ENCODE measurements around the gene BLNK. TPM values are rescaled to one million over a fixed set of nuclear protein-coding genes. Genes with fewer than 3 reads are reported as not detected.

BLNK gene
- total RNA-seq, 1 donor from 2014 or later = not detected

GRCh38 chr10:96249264-96249663 lies 22.1 kb downstream of the BLNK start:
- Mint-ChIP-seq H3K36me3 (ENCODE audit: low read depth) (no peaks in the 10 kb centered on the region), H3K27me3 (ENCODE audit: low read depth) (peaks cover 15% of the 10 kb centered on the region), H3K4me1 (ENCODE audit: low read depth) (no peaks in the 10 kb centered on the region), H3K9me3 (no peaks in the 10 kb centered on the region), H3K27ac (no peak overlapping the region), H3K4me3 (ENCODE audit: low read depth) (no peak overlapping the region)
- intact Hi-C loops (cut with micrococcal nuclease) = no loop called here
- no peak for DNase-seq (ENCODE audit: low spot score)

- Mint-ChIP-seq H3K9me3 (no peaks in the 10 kb centered on the region), H3K27me3 (ENCODE audit: low read depth) (peaks cover 7% of the 10 kb centered on the region), H3K36me3 (ENCODE audit: low read depth) (no peaks in the 10 kb centered on the region), H3K27ac (no peak overlapping the region), H3K4me1 (ENCODE audit: low read depth) (no peaks in the 10 kb centered on the region), H3K4me3 (ENCODE audit: low read depth) (no peak overlapping the region)
- DNase-seq (ENCODE audit: low spot score) = no peak
- intact Hi-C loops (cut with micrococcal nuclease) = no loop called here
These were observed 27.0 kb downstream of the BLNK start for GRCh38 chr10:96244354-96244753.

- Mint-ChIP-seq H3K4me3 (ENCODE audit: low read depth) (no peak overlapping the region), H3K9me3 (no peaks in the 10 kb centered on the region), H3K27me3 (ENCODE audit: low read depth) (peaks cover 4% of the 10 kb centered on the region), H3K36me3 (ENCODE audit: low read depth) (no peaks in the 10 kb centered on the region), H3K4me1 (ENCODE audit: low read depth) (peaks cover 2% of the 10 kb centered on the region), H3K27ac (no peak overlapping the region)
- no peak for DNase-seq (ENCODE audit: low spot score)
- intact Hi-C loops (cut with micrococcal nuclease) = no loop called here
These were observed 28.1 kb downstream of the BLNK start for GRCh38 chr10:96243296-96243695.

DNA sequence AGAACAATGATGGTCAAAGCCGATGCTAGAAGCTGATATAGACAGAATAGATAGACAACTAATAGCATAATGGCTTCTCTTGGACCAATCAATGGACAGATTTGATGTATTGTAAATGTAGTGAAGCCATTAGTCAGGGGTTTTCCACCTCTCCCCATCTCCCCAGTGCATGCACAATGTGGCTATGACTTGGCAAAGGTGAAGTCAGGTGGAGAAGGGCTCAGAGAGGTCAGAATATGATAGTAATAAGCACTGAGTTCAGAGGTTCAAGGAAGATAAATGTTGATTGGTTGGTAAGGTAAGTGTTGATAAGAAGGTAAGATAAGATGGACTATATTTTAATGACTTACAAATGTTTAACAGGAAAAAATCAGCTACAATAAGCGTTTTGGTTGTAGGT lies 28.5 kb downstream of the BLNK start:
- no peaks in the 10 kb centered on the region for H3K36me3 Mint-ChIP-seq (ENCODE audit: low read depth)
- H3K27me3 Mint-ChIP-seq (ENCODE audit: low read depth) = peaks cover 4% of the 10 kb centered on the region
- intact Hi-C loops (cut with micrococcal nuclease) = no loop called here
- no peak for DNase-seq (ENCODE audit: low spot score)
- H3K4me3 Mint-ChIP-seq (ENCODE audit: low read depth) = no peak overlapping the region
- no peak overlapping the region for H3K27ac Mint-ChIP-seq
- no peaks in the 10 kb centered on the region for H3K9me3 Mint-ChIP-seq
- H3K4me1 Mint-ChIP-seq (ENCODE audit: low read depth) = peaks cover 2% of the 10 kb centered on the region

DNA sequence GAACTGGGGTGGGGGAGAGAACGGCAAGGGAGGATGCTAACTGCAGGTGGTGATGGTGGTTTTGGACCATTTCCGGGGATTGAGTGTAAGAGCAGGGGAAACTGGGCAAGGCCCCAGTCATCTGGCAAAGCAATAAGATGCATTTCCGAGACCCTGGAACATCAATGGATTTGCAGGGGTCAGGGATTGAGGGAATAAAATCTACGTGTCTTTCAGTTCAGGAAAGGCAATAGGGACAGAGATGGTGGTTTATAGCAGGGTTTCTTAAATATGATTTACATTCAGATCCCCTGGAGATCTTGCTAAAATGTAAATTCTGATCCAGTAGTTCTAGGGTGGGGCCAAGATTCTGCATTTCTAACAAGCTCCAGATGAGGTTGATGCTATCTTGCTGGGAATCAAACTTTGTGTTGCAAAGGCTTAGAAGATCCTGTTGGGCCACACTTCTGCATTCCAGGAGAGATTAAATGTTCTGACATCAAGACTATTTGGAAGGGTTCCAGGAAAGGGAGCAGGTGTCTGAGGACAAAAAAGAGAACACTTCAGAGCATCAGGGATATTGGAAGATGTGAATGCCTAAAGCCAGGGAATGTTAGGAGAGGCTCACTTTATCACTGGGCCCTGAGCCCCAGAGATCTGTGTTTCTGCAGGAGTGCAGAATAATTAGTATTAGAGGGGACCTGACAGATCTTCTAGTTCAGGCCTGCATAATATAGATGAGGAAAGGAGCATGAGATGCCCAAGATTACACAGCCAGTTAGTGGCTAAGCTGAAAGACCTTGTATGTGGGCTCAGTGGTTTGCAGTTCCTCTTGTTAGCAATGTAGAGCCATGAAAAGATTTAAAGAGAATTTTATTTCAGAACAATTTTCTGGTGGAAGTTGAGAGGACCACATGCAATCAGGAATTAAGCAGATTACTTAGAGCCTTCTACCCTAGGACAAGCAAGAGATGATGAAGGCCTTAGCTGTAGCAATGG lies 32.4 kb downstream of the BLNK start:
- Mint-ChIP-seq H3K36me3 (ENCODE audit: low read depth) (no peaks in the 10 kb centered on the region), H3K9me3 (no peaks in the 10 kb centered on the region), H3K4me1 (ENCODE audit: low read depth) (peaks cover 2% of the 10 kb centered on the region), H3K27me3 (ENCODE audit: low read depth) (no peaks in the 10 kb centered on the region), H3K4me3 (ENCODE audit: low read depth) (no peak overlapping the region), H3K27ac (no peak overlapping the region)
- no peak for DNase-seq (ENCODE audit: low spot score)
- intact Hi-C loops (cut with micrococcal nuclease) = no loop called here

GRCh38 chr10:96236876-96237275 lies 34.5 kb downstream of the BLNK start:
- Mint-ChIP-seq H3K27ac (no peak overlapping the region), H3K9me3 (no peaks in the 10 kb centered on the region), H3K4me1 (ENCODE audit: low read depth) (peaks cover 2% of the 10 kb centered on the region), H3K36me3 (ENCODE audit: low read depth) (no peaks in the 10 kb centered on the region), H3K4me3 (ENCODE audit: low read depth) (no peak overlapping the region), H3K27me3 (ENCODE audit: low read depth) (no peaks in the 10 kb centered on the region)
- no peak for DNase-seq (ENCODE audit: low spot score)
- intact Hi-C loops (cut with micrococcal nuclease) = no loop called here

DNA sequence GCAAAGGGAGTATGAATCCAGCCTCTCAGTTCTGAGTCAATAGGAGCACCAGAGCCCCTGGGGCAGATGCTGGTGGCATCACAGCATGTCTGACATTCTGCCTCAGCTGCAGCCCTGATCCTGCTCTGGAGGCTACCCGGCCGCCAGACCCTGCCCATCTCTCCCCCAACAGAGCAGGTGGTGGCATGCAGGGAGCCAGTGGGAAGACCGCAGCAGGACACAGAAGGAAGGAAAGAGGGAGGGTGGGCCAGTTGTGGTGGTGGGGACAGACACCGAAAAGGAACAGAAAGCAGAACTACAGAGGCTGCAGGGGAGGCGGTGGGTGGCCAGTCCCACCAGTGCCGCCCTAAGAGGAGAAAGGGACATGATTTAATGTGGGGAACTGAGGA lies 35.3 kb downstream of the BLNK start:
- Mint-ChIP-seq H3K36me3 (ENCODE audit: low read depth) (no peaks in the 10 kb centered on the region), H3K9me3 (no peaks in the 10 kb centered on the region), H3K4me3 (ENCODE audit: low read depth) (no peak overlapping the region), H3K27ac (no peak overlapping the region), H3K4me1 (ENCODE audit: low read depth) (peaks cover 2% of the 10 kb centered on the region), H3K27me3 (ENCODE audit: low read depth) (no peaks in the 10 kb centered on the region)
- intact Hi-C loops (cut with micrococcal nuclease) = no loop called here
- DNase-seq (ENCODE audit: low spot score) = no peak

- Mint-ChIP-seq H3K9me3 (no peaks in the 10 kb centered on the region), H3K4me3 (ENCODE audit: low read depth) (no peak overlapping the region), H3K36me3 (ENCODE audit: low read depth) (no peaks in the 10 kb centered on the region), H3K27ac (no peak overlapping the region), H3K4me1 (ENCODE audit: low read depth) (peaks cover 2% of the 10 kb centered on the region), H3K27me3 (ENCODE audit: low read depth) (no peaks in the 10 kb centered on the region)
- no peak for DNase-seq (ENCODE audit: low spot score)
- intact Hi-C loops (cut with micrococcal nuclease) = no loop called here
These were observed 35.9 kb downstream of the BLNK start for GRCh38 chr10:96235326-96236089.

GRCh38 chr10:96233959-96234358 lies 37.4 kb downstream of the BLNK start:
- Mint-ChIP-seq H3K27ac (no peak overlapping the region), H3K27me3 (ENCODE audit: low read depth) (no peaks in the 10 kb centered on the region), H3K4me1 (ENCODE audit: low read depth) (peaks cover 3% of the 10 kb centered on the region), H3K36me3 (ENCODE audit: low read depth) (no peaks in the 10 kb centered on the region), H3K9me3 (no peaks in the 10 kb centered on the region), H3K4me3 (ENCODE audit: low read depth) (no peak overlapping the region)
- DNase-seq (ENCODE audit: low spot score) = no peak
- intact Hi-C loops (cut with micrococcal nuclease) = loop anchor here (5.0 kb wide), 1 partner anchor 108 kb away; no protein-coding TSS in a partner anchor

DNA sequence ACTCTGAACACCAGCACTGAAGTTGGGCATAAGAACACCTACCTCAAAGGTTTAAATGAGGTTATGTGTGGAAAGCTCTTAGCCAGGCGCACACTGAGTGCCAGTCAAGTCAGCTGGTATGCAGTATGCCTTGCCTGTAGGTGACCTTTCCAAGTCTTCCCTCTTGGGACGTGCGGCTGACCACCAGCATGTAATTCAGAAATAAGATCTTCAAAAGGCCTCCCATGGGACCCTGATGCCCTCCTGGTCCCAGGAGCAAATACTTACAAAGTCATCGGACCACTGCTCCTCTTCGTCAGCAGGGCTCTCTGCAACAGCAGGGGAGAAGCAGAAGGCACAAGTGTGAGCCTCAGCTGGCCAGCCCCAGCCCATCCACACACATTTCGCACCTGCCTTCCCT lies 40.8 kb downstream of the BLNK start:
- Mint-ChIP-seq H3K27me3 (ENCODE audit: low read depth) (no peaks in the 10 kb centered on the region), H3K36me3 (ENCODE audit: low read depth) (no peaks in the 10 kb centered on the region), H3K4me1 (ENCODE audit: low read depth) (peaks cover 2% of the 10 kb centered on the region), H3K27ac (no peak overlapping the region), H3K4me3 (ENCODE audit: low read depth) (no peak overlapping the region), H3K9me3 (no peaks in the 10 kb centered on the region)
- no peak for DNase-seq (ENCODE audit: low spot score)
- intact Hi-C loops (cut with micrococcal nuclease) = loop anchor here (5.0 kb wide), 1 partner anchor 112 kb away; no protein-coding TSS in a partner anchor

- intact Hi-C loops (cut with micrococcal nuclease) = loop anchor here (1.0 to 5.0 kb wide), 2 partner anchors 64 to 113 kb away; no protein-coding TSS in a partner anchor
- H3K4me3 Mint-ChIP-seq (ENCODE audit: low read depth) = no peak overlapping the region
- peaks cover 2% of the 10 kb centered on the region for H3K4me1 Mint-ChIP-seq (ENCODE audit: low read depth)
- H3K27ac Mint-ChIP-seq = no peak overlapping the region
- H3K27me3 Mint-ChIP-seq (ENCODE audit: low read depth) = no peaks in the 10 kb centered on the region
- H3K36me3 Mint-ChIP-seq (ENCODE audit: low read depth) = no peaks in the 10 kb centered on the region
- peak; percentile 51 for DNase-seq (ENCODE audit: low spot score)
- no peaks in the 10 kb centered on the region for H3K9me3 Mint-ChIP-seq
These were observed 41.8 kb downstream of the BLNK start for GRCh38 chr10:96229568-96230030.

DNA sequence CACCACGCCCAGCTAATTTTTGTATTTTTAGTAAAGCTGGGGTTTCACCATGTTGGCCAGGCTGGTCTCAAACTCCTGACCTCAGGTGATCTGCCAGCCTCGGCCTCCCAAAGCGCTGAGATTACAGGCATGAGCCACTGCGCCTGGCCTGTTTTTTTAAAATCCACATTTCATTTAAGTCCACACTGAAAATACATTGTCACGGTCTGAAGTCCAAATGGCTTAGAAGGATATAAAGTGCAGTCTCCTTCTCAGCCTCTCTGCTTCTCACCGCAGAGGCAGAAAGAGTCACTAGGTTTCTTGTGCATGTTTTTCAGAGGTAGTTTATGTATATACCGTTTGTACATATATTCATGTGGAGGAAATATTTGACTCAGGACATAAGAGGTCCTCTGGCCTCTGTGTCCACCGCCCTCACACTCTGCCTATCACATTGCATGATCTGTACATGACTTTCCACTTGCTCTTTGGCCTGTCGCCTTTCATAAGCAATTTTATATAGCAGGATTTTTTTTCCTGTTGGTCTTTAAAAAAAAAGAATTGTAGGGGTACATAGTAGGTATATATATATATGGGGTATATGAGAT lies 42.9 kb downstream of the BLNK start:
- intact Hi-C loops (cut with micrococcal nuclease) = no loop called here
- Mint-ChIP-seq H3K4me3 (ENCODE audit: low read depth) (no peak overlapping the region), H3K4me1 (ENCODE audit: low read depth) (peaks cover 2% of the 10 kb centered on the region)

More for the DNA sequence above, 42.9 kb downstream of the BLNK start:
- Mint-ChIP-seq H3K27me3 (ENCODE audit: low read depth) (no peaks in the 10 kb centered on the region), H3K9me3 (no peaks in the 10 kb centered on the region), H3K27ac (no peak overlapping the region), H3K36me3 (ENCODE audit: low read depth) (no peaks in the 10 kb centered on the region)
- no peak for DNase-seq (ENCODE audit: low spot score)

All from activated T-helper 2 cell treated with anti-CD3 and anti-CD28 coated beads, Interferon-gamma antibody, Interleukin-2, Interleukin-4, amounts not matched to agents 10 μg/mL and 5 μg/mL and 100 μg/mL, durations not matched to agents 14 hours and 24 hours and 36 hours (primary cell).